SW 1271 (cell line): ENCODE results near the gene ONECUT1.

Experiments
- DNase-seq, 2 experiments: peaks; one replicate each; lab custom pipeline; 2025; lab: John Stamatoyannopoulos, UW

ONECUT1 gene

GRCh38 chr15:52796753-52797520, 6.8 kb upstream of the ONECUT1 start:
- no peak for DNase-seq

- no peak for DNase-seq
Measured at GRCh38 chr15:52796228-52796521, 6.0 kb upstream of the ONECUT1 start.

GRCh38 chr15:52795464-52796227, 5.5 kb upstream of the ONECUT1 start:
- DNase-seq: no peak

GRCh38 chr15:52794665-52795463, 4.7 kb upstream of the ONECUT1 start:
- DNase-seq: no peak

GRCh38 chr15:52791776-52792175, 1.6 kb upstream of the ONECUT1 start:
- no peak for DNase-seq

- DNase-seq: peak in 1 of 2 experiments; percentile 8
Measured at GRCh38 chr15:52790941-52791751, 1.0 kb upstream of the ONECUT1 start.

GRCh38 chr15:52789601-52790168, 451 bp downstream of the ONECUT1 start:
- DNase-seq: no peak

- DNase-seq: no peak
Measured at GRCh38 chr15:52789008-52789600, 1.0 kb downstream of the ONECUT1 start.

- no peak for DNase-seq
Measured at GRCh38 chr15:52788099-52788986, 1.8 kb downstream of the ONECUT1 start.

- DNase-seq: no peak
Measured at GRCh38 chr15:52787549-52788098, 2.5 kb downstream of the ONECUT1 start.

- no peak for DNase-seq
Measured at GRCh38 chr15:52787123-52787503, 3.0 kb downstream of the ONECUT1 start.

- DNase-seq: no peak
Measured at GRCh38 chr15:52786436-52787122, 3.6 kb downstream of the ONECUT1 start.

GRCh38 chr15:52785672-52786406, 4.3 kb downstream of the ONECUT1 start:
- no peak for DNase-seq

GRCh38 chr15:52784799-52785671, 5.1 kb downstream of the ONECUT1 start:
- DNase-seq: no peak

GRCh38 chr15:52783929-52784798, 6.0 kb downstream of the ONECUT1 start:
- DNase-seq: no peak

GRCh38 chr15:52783191-52783829, 6.8 kb downstream of the ONECUT1 start:
- no peak for DNase-seq
